Ovary (tissue), 9 donors: ENCODE data around the gene RAB17. TPM values are rescaled to one million over a fixed set of nuclear protein-coding genes. Genes with fewer than 3 reads are reported as not detected.
A peak's percentile ranks its signal among the peaks of the same experiment; 100 is the strongest.

Experiments used
- DNase-seq, 5 donors: peaks; one replicate each; pipeline ENCODE4 v3.0.0-alpha.2; 2019 to 2020
- H3K27ac ChIP-seq, 2 donors: fragments of 200-600 bp; one replicate each; pipeline versions ENCODE4 v1.5.1 to v1.8.0; 2019 to 2022
- H3K27me3 ChIP-seq: fragments of 200-600 bp; one replicate; pipeline ENCODE4 v1.8.0; 2022
- H3K36me3 ChIP-seq: fragments of 200-600 bp; sonication (generic); one replicate; pipeline ENCODE4 v1.5.1; 2019
- H3K4me1 ChIP-seq: one replicate; pipeline ENCODE4 v1.8.1; 2013; ENCODE audit warnings: mild to moderate bottlenecking, moderate library complexity; ENCODE audit not compliant: insufficient read depth
- H3K4me3 ChIP-seq: fragments of 200-600 bp; sonication (generic); one replicate; pipeline ENCODE4 v1.5.1; 2017
- H3K9me3 ChIP-seq, 2 donors: fragments of 200-600 bp in 1 of 2; sonication (generic) in 1 of 2; one replicate each; pipeline versions ENCODE4 v1.5.1 to v1.8.1; 2013 to 2019; ENCODE audit warnings: mild to moderate bottlenecking in 1 of 2, moderate library complexity in 1 of 2
- EP300 ChIP-seq: sonication (generic); formaldehyde crosslinking; IDR thresholded peaks from one replicate; pipeline ENCODE4 v1.6.1; 2017; ENCODE audit warnings: antibody characterized with exemption
- POLR2A ChIP-seq: fragments of 450-650 bp; IDR thresholded peaks from one replicate; pipeline ENCODE4 v1.6.1; 2017; ENCODE audit warnings: antibody characterized with exemption, mild to moderate bottlenecking, moderate library complexity
- WGBS, 3 donors: extraction: QIAGEN DNeasy Blood & Tissue Kit in 1 of 3; methylation state at CpG; one replicate each; pipeline versions ENCODE4 v1.1.5 to v1.1.7; 2013 to 2017; 5-methylcytosine and 5-hydroxymethylcytosine counted together
- intact Hi-C, 4 donors: fragments of 100-400 bp; cut with DNase I; formaldehyde crosslinking; loops; one replicate each; pipeline versions ENCODE4 v1.11.0 to v1.15.1; 2022 to 2023
- polyA plus RNA-seq, 2 donors: library from polyadenylated mRNA; stranded (reverse); fragments of 200-250 nt in 1 of 2; fragments of 350-450 nt in 1 of 2; fragmentation: Illumina TruSeq in 1 of 2; extraction: RNeasy Lipid Tissue Mini Kit (QIAGEN cat#74804) in 1 of 2; gene quantifications; one replicate each; pipeline ENCODE4 v1.2.3, GENCODE V29; 2013 to 2014
- total RNA-seq, 7 donors: library from RNA; depleted of rRNA in 2 of 7; stranded (reverse); fragments of >200 nt in 2 of 7; fragmentation: NEBNext Ultra II Directional in 3 of 7; extraction: Animal tissue kit (Norgen Biotek cat#: 25700) in 3 of 7; gene quantifications; one replicate each; pipeline versions ENCODE4 v1.1.0 to v1.2.4, GENCODE V29; 2016 to 2023
- TF ChIP-seq, protein P1 (sequence below), 3 donors: fragments of 450-650 bp in 2 of 3; fragments of 200-600 bp in 1 of 3; IDR thresholded peaks; one replicate each; pipeline versions ENCODE4 v1.5.1 to v1.8.0; 2016 to 2022; ENCODE audit warnings: antibody characterized with exemption in 3 of 3, mild to moderate bottlenecking in 1 of 3
- donor health status: DM: no; HTN: no; CAD: no; lungs with moderate emphysema.
- donor health status: DM: no; HTN: no; CAD: no.
- donor health status: Bipolar disorder and iron deficiency.
- donor health status: DM: yes; HTN: yes; CAD: no.
- donor health status: DM: no; HTN: no; CAD: no.
- donor health status: DM: yes; HTN: yes; CAD: no.

RAB17 gene
- total and polyA plus RNA-seq, 9 donors = 0.38 to 19.3 (median 4.3) TPM

- 89 to 94% (median 93%) methylated on average over 9 of the region's 9 CpGs for WGBS, 3 donors
- intact Hi-C loops = loop anchor here in 1 of 4 donors (10.0 kb wide), 1 partner anchor 157 kb away; no protein-coding TSS in a partner anchor
Observed at GRCh38 chr2:237588044-237588696, 2.4 kb downstream of the RAB17 start.

GRCh38 chr2:237585590-237586221 lies 4.8 kb downstream of the RAB17 start:
- no peaks in the 10 kb centered on the region for H3K36me3 ChIP-seq
- peak in 2 of 5 donors; percentile 16 to 24 for DNase-seq
- H3K4me3 ChIP-seq = no peak overlapping the region
- H3K27me3 ChIP-seq = no peaks in the 10 kb centered on the region
- intact Hi-C loops = loop anchor here in 1 of 4 donors (10.0 kb wide), 1 partner anchor 159 kb away; no protein-coding TSS in a partner anchor
- H3K9me3 ChIP-seq = no peaks in the 10 kb centered on the region
- 81 to 89% (median 89%) methylated on average over 15 of the region's 15 CpGs for WGBS, 3 donors
- H3K27ac ChIP-seq = no peak overlapping the region
- H3K4me1 ChIP-seq = peaks cover 9% of the 10 kb centered on the region
- TF ChIP-seq, protein P1, sequence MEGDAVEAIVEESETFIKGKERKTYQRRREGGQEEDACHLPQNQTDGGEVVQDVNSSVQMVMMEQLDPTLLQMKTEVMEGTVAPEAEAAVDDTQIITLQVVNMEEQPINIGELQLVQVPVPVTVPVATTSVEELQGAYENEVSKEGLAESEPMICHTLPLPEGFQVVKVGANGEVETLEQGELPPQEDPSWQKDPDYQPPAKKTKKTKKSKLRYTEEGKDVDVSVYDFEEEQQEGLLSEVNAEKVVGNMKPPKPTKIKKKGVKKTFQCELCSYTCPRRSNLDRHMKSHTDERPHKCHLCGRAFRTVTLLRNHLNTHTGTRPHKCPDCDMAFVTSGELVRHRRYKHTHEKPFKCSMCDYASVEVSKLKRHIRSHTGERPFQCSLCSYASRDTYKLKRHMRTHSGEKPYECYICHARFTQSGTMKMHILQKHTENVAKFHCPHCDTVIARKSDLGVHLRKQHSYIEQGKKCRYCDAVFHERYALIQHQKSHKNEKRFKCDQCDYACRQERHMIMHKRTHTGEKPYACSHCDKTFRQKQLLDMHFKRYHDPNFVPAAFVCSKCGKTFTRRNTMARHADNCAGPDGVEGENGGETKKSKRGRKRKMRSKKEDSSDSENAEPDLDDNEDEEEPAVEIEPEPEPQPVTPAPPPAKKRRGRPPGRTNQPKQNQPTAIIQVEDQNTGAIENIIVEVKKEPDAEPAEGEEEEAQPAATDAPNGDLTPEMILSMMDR (IDR thresholded peaks at IDR 0.05) = no peak
- no peak for TF ChIP-seq EP300
- TF ChIP-seq POLR2A = no peak

More at GRCh38 chr2:237588044-237588696, 2.4 kb downstream of the RAB17 start:
- Histone ChIP-seq H3K27ac (no peak overlapping the region), H3K4me1 (peaks cover 2% of the 10 kb centered on the region), H3K4me3 (no peak overlapping the region), H3K36me3 (no peaks in the 10 kb centered on the region), H3K27me3 (no peaks in the 10 kb centered on the region), H3K9me3 (no peaks in the 10 kb centered on the region)
- peak in 1 of 5 donors; percentile 13 for DNase-seq
- no peak for TF ChIP-seq POLR2A
- TF ChIP-seq EP300 = no peak
- TF ChIP-seq, protein P1 (IDR thresholded peaks at IDR 0.05) = no peak

- Histone ChIP-seq H3K36me3 (no peaks in the 10 kb centered on the region), H3K4me3 (no peak overlapping the region), H3K27ac (no peak overlapping the region), H3K4me1 (peaks cover 7% of the 10 kb centered on the region), H3K27me3 (no peaks in the 10 kb centered on the region), H3K9me3 (no peaks in the 10 kb centered on the region)
- TF ChIP-seq POLR2A = no peak
- TF ChIP-seq, protein P1 (IDR thresholded peaks at IDR 0.05) = no peak
- no peak for TF ChIP-seq EP300
- 79 to 82% (median 80%) methylated on average over 19 of the region's 19 CpGs for WGBS, 3 donors
- DNase-seq = no peak
- intact Hi-C loops = loop anchor here in 2 of 4 donors (2.0 to 10.0 kb wide), 2 partner anchors 161 kb away; no protein-coding TSS in a partner anchor
Observed at GRCh38 chr2:237583385-237584295, 6.9 kb downstream of the RAB17 start.
